ENCODE data around the gene STK16. TPM values are rescaled to one million over a fixed set of nuclear protein-coding genes. Genes with fewer than 3 reads are reported as not detected.

Gene STK16
- total and polyA plus RNA-seq, 2 of the 13 experiments (the other 11 are each of a cell fraction or from before 2014, with no cell fraction given), result 28.0 to 50.9 TPM

GRCh38 chr2:219279151-219279915 lies 34.1 kb downstream of the STK16 start, which contains the start of gene DNAJB2 (continued):
- TF ChIP-seq ZNF580 (CRISPR knock-in tag; IDR thresholded peaks at IDR 0.05; ENCODE audit: borderline replicate concordance, low read depth) (0 out of 2 replicates have a peak, but pooled peaks have one; percentile 64), TCF12 (IDR thresholded peaks at IDR 0.05) (no peak), TCF12 (CRISPR knock-in tag; IDR thresholded peaks at IDR 0.05) (peak; percentile 85; the same call in 1 of the 2 replicates), ZNF441 (CRISPR knock-in tag; IDR thresholded peaks at IDR 0.05; ENCODE audit: borderline replicate concordance) (peak; percentile 93), ZSCAN12 (CRISPR knock-in tag; IDR thresholded peaks at IDR 0.05) (0 out of 2 replicates have a peak, but pooled peaks have one; percentile 77), ZNF3 (CRISPR knock-in tag; IDR thresholded peaks at IDR 0.05) (no peak), NAIF1 (CRISPR knock-in tag; IDR thresholded peaks at IDR 0.05; ENCODE audit: borderline replicate concordance) (peak; percentile 91), GFI1 (CRISPR knock-in tag; IDR thresholded peaks at IDR 0.05; ENCODE audit: borderline replicate concordance) (peak; percentile 53; the same call in 1 of the 2 replicates), GABPA (IDR thresholded peaks at IDR 0.05; ENCODE audit: low read depth, low read length) (no peak), GABPA (CRISPR knock-in tag; IDR thresholded peaks at IDR 0.05; ENCODE audit: low read depth) (peak; percentile 56; the same call in 1 of the 2 replicates), RNF2 (conservative IDR thresholded peaks at IDR 0.05; ENCODE audit: low read depth) (peak; percentile 68), RFXAP (CRISPR knock-in tag; IDR thresholded peaks at IDR 0.05; ENCODE audit: borderline replicate concordance) (peak; percentile 92; the same call in 1 of the 2 replicates), ATM (IDR thresholded peaks at IDR 0.05; ENCODE audit: borderline replicate concordance) (no peak), NR2C2 (CRISPR knock-in tag; IDR thresholded peaks at IDR 0.05; ENCODE audit: borderline replicate concordance) (peak; percentile 39; the same call in 1 of the 2 replicates), TFDP1 (CRISPR knock-in tag; IDR thresholded peaks at IDR 0.05; ENCODE audit: borderline replicate concordance) (peak; percentile 87), ASH2L (IDR thresholded peaks at IDR 0.05; ENCODE audit: insufficient read length, low read depth, low read length) (peak; percentile 63), ZC3H13 (CRISPR knock-in tag; IDR thresholded peaks at IDR 0.05) (peak; percentile 56; the same call in 1 of the 2 replicates), ZBTB38 (CRISPR knock-in tag; IDR thresholded peaks at IDR 0.05) (peak; percentile 86), DMAP1 (CRISPR knock-in tag; IDR thresholded peaks at IDR 0.05) (no peak; the same call in 1 of the 2 replicates), ETS1 (CRISPR knock-in tag; IDR thresholded peaks at IDR 0.05) (peak; percentile 88; the same call in 1 of the 2 replicates), ZNF296 (CRISPR knock-in tag; conservative IDR thresholded peaks at IDR 0.05) (no peak; the same call in 1 of the 2 replicates), ZNF563 (CRISPR knock-in tag; IDR thresholded peaks at IDR 0.05) (peak; percentile 100), JDP2 (CRISPR knock-in tag; IDR thresholded peaks at IDR 0.05; ENCODE audit: borderline replicate concordance) (no peak; the same call in 1 of the 2 replicates)
- TF ChIP-seq, protein P1, sequence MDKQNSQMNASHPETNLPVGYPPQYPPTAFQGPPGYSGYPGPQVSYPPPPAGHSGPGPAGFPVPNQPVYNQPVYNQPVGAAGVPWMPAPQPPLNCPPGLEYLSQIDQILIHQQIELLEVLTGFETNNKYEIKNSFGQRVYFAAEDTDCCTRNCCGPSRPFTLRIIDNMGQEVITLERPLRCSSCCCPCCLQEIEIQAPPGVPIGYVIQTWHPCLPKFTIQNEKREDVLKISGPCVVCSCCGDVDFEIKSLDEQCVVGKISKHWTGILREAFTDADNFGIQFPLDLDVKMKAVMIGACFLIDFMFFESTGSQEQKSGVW (CRISPR knock-in tag; IDR thresholded peaks at IDR 0.05; ENCODE audit: borderline replicate concordance), result 0 out of 2 replicates have a peak, but pooled peaks have one; percentile 65
- TF ChIP-seq, protein P2, sequence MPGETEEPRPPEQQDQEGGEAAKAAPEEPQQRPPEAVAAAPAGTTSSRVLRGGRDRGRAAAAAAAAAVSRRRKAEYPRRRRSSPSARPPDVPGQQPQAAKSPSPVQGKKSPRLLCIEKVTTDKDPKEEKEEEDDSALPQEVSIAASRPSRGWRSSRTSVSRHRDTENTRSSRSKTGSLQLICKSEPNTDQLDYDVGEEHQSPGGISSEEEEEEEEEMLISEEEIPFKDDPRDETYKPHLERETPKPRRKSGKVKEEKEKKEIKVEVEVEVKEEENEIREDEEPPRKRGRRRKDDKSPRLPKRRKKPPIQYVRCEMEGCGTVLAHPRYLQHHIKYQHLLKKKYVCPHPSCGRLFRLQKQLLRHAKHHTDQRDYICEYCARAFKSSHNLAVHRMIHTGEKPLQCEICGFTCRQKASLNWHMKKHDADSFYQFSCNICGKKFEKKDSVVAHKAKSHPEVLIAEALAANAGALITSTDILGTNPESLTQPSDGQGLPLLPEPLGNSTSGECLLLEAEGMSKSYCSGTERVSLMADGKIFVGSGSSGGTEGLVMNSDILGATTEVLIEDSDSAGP (CRISPR knock-in tag; IDR thresholded peaks at IDR 0.05; ENCODE audit: borderline replicate concordance), result peak; percentile 55
